Activated gamma-delta T cell (primary cell): ENCODE results near the gene WDR48.

Experiments used
- DNase-seq: peaks from one replicate; lab custom pipeline; 2025; lab: John Stamatoyannopoulos, UW

WDR48 gene

GRCh38 chr3:39063143-39063542 lies 11.3 kb downstream of the WDR48 start:
- DNase-seq = no peak

DNA sequence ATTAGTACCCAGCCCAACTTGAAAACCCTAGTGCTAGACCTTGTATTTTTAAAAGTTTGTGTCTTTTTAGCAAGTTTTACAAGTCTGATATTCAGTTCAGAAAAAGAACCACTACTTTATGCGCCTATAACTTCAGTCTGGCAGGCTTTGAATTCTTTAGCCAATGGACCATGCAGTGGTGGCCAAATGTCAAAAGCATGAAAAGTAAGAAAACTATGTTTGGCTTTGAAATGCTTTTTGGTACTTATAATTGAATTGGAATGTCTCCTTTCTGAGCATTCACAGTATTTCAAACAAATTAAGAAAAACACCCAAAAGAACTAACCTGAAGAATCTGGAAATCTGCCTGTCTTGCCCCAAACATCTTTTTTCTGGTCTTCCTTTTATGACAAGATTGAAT lies 12.8 kb downstream of the WDR48 start:
- no peak for DNase-seq

DNA sequence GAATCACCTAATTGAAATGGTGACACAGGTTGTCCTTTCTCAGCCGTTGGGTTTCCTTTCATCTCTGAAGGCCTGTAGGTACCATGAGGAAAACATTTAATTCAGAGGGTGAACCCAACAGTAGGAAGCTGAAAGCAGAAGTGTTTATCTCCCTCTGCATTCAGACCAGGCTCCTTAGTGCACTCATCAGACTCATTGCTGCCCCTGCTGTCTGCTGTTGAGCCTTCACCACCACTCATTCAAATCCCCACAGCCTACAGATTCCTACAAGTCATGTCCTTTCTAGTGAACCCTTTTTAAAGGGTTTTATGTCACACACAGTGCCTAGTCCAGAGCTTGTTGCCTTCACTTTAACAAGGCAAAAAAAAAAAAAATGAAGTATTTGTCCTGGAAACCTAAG lies 13.4 kb downstream of the WDR48 start:
- DNase-seq = no peak

DNA sequence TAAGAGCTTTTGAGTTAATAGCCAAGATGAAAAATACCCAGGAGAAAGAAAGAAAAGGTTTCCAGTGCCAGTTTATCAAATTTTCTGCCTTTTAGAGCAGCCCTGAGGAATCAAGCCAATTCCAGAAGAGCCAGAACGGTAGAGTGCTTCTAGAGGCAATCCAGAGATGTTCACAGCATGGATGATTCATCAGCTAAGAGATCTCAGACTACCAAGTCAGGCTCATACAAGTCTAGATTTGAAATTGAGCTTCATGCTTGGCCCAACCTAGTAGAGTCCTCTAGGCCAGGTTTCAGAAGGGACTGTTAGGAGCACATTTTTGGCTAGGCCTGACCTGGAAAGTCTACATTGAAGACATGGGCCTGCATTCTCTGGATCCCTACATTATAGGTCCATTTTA lies 15.5 kb downstream of the WDR48 start:
- DNase-seq = no peak

DNA sequence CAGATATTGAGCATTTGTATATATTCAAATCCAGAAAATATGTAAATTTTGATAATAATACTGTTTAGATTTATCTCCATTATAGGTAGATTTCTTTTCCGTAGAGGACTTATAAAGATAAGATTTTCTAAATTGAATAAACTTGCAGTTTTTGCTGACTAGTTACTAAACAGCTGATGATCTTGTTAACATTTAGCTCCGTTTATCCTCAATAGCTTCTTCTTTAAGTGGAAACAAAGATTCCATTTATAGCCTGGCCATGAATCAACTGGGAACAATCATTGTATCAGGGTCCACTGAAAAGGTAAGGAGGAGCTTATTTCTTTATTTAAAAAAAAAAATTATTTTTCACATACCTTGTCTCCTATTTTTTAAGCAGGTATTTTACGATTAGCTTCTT lies 16.7 kb downstream of the WDR48 start:
- no peak for DNase-seq

- DNase-seq = no peak
Observed at GRCh38 chr3:39075910-39076309, 24.1 kb downstream of the WDR48 start.

DNA sequence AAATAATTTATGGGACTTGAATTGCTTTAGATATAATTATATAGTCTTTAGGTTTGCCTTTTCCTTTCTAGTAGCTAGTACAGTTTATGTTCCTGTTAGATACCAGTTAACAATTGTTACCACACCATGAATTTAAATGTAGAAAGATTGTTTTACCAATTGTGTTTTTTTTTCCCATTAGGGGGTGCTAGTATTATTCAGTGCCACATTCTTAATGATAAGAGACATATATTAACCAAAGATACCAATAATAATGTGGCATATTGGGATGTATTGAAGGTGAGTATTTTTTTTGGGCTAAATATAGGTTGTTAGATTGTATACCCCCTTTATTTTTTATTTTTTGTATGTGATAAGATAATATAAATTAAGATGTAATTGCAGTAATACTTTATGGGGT lies 27.7 kb downstream of the WDR48 start:
- DNase-seq = no peak

DNA sequence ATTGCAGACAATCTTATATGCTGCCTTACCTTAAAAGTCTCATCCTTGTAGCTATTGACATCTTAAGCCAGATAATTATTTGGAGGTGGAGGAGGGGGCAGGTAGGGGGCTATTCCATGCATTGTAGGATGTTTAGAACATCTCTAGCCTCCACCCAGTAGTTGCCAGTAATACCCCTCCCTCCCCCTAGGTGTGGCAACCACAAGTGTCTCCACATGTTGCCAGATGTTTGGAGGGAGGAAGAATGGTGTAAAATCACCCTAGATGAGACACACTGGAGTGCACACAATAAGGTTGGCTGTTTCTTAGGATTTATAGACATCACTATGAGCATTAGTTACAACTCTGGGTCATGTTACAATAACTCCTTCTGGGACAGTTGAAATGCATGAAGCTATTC lies 28.2 kb downstream of the WDR48 start:
- no peak for DNase-seq

DNA sequence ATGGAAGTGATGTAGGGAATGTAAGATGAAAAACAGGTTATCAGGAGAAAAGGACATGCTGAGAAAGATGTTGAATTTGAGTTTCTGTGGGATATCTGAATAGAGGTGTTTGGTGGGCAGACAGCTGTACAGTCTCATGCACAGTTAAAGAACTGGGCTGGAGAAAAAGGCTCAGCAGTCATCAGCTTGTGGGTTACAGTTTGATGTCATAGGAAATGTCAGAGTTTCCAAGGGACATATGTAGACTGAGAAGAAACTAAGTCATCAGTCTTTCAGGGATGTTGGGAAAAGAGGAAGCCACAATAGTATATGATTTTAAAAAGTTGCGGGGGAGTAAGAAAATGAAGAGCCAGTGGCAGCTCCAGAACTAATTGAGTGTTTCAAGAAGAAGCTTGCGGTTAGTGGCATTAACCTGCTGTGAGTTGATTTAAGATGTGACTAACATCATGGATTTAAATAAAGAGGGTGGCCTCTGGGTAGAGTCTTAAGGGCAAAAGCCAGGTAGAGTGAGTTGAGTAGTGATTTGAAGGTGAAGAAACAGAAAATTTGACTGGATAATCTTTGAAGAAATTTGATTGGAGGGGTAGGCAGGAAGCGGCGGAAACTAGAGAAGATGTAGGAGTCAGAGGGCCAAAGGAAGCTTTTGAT lies 31.0 kb downstream of the WDR48 start:
- no peak for DNase-seq

- DNase-seq = no peak
Observed at GRCh38 chr3:39086144-39086543, 34.3 kb downstream of the WDR48 start.

GRCh38 chr3:39088456-39088855 lies 36.6 kb downstream of the WDR48 start:
- no peak for DNase-seq

GRCh38 chr3:39088889-39089288 lies 37.1 kb downstream of the WDR48 start:
- DNase-seq = no peak

DNA sequence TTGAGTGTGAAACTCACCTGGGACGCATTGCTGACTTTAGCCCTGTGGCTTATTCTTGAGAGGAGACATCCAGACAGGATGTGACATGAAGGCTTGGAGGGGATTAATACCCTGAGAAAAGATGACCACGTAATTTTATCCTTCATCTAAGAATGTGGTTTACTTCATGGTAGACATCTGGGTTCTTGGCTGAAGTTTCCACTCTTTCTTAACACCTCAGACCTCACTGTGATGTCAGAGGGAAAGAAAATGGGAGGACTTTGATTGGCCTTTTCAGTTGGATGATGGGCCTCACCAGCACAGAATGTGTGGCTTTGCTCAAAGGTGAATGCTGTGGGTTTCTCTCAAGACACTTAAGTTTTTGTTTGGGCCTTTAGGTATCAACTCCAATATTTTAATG lies 39.1 kb downstream of the WDR48 start:
- no peak for DNase-seq

GRCh38 chr3:39094851-39095677 lies 43.2 kb downstream of the WDR48 start:
- no peak for DNase-seq

DNA sequence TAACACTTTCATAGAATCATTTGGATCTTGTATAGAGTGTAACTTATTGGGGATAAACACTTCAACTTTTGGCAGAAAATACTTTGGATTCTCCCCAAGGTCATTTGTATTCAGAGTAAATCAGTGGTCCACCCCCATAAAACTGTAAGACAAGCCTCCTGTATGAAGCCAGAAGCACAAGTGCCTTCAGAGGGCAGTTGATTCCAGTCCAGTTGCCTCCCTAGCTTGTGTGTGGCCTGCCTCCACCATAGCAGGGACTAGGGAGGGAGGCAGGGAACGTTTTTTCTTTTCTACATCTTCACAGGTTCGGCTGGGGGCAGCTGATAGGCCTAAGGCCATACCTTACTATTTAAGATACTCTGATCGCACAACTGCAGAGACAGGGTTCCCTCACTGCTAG lies 44.0 kb downstream of the WDR48 start:
- no peak for DNase-seq

DNA sequence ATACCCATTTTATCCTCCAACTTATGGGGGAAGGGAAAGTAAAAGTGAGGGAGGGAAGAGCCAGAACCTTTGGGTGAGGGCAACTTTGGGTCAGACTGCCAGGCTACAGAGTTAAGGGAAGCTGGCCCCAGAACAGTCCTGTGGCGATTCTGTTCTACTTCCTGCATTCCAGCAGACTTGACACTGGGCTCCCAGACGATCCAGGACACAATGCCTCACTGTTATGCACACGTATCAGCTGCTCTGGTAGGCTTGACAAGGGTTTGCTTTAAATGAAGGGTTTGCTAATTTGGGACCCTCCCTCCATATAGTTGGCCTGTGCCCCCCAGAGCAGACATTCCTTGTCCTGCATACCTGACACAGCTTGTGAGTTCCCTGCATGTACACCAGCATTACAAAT lies 45.0 kb downstream of the WDR48 start:
- no peak for DNase-seq

- no peak for DNase-seq
Observed at GRCh38 chr3:39097716-39098472, 46.1 kb downstream of the WDR48 start.

DNA sequence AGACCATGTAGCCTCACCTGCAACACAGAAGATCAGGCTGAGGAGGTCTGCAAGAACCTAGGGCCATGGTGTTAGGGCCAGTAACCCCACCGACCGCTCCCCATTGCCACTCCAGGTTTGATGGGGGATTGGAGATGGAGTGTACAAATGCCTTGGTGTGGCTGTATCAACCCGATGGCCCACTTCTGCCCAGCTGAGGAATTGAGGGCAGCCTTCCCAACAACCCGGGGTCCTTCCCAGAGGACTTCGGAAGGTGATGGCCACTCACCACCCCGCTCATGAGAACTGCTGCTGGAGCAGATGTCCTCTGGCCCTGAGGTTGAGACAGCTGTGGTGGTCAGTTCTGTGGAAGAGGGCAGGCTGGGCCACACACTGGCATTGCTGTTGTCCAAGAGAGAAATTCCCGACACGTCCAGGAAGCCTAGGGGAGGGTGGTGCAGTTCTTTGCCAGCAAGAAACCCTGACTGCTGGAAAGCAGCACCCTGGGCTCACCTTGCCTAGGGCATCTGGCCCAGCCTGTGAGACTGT lies 46.7 kb downstream of the WDR48 start:
- DNase-seq = no peak

GRCh38 chr3:39099242-39099641 lies 47.4 kb downstream of the WDR48 start:
- DNase-seq = no peak

DNA sequence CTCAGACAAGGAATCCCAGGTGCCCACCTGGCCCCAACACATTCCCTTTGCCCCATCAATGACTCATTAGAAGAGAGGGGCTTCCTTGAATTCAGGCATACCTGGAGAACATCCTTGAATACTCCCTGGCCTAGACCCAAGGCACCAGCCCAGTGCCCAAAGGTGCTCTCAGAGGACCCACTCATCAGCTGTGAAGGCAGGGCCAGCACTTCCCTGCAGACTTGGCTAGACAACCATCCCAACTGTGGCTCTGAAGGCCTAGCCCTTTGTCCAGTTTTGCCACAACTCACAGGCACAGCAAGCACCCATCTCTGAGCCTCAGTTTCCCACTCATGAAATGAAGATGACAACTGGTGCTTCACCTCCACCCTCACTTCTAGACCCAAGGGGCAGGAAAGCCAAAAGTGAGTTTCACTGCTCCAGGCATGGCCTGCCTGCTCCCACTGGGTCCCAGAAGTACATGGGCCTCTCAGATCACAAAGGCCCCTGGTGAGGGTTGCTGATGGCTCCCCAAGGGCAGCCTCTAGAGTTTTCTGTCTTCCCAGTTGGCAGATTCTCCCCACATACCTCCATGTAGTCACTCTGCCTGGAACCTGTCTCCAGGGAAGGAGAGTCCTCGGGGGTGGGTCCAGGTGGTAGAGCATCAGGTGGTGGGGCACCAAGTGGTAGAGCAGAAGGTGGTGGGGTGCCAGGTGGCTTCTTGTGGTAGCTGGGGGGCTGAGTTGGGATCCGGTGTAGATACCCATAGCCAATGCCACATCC lies 48.1 kb downstream of the WDR48 start:
- no peak for DNase-seq

DNA sequence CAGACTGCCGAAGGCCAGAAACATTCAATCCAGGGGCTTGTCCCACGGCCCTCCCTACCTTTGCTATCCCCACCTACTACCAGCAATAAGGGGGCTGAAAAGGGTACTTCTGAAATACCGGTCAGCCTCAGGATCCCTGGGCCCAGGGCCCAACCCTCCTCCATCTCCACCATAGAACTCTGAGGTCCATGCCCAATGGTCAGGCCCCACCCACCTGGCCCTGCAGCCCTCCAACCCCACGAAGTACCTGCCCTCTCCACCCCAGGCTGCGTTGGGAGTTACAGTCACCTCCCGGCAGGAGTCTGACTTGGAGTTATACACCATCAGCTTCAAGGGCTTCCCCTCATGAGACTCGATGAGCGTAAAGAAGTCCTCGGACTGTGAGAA lies 48.7 kb downstream of the WDR48 start:
- DNase-seq = no peak
